GM23338 (cell line): Measurements from ENCODE around the gene HSP90AB1.

Source experiments
- CREB1 ChIP-seq: fragments of 250-450 bp; sonication (Bioruptor Pico); IDR thresholded peaks from 2 replicates; pipeline ENCODE4 v1.5.0; 2020; ENCODE audit warnings: low read depth, mild to moderate bottlenecking, moderate library complexity
- EZH2 ChIP-seq: fragments of 200-600 bp; sonication (generic); IDR thresholded peaks from one replicate; pipeline ENCODE4 v1.8.0; 2017; ENCODE audit warnings: antibody characterized with exemption, mild to moderate bottlenecking, low read depth; ENCODE audit not compliant: unreplicated experiment
- EZH2phosphoT487 ChIP-seq: fragments of 200-600 bp; sonication (generic); IDR thresholded peaks from one replicate; pipeline ENCODE4 v1.8.1; 2018; ENCODE audit warnings: antibody characterized with exemption; ENCODE audit not compliant: unreplicated experiment
- JUNB ChIP-seq: IDR thresholded peaks from one replicate; pipeline ENCODE4 v1.6.1; 2016; ENCODE audit warnings: antibody characterized with exemption; ENCODE audit not compliant: unreplicated experiment
- NANOG ChIP-seq: IDR thresholded peaks from 2 replicates; pipeline ENCODE4 v1.6.1; 2016; ENCODE audit warnings: antibody characterized with exemption, borderline replicate concordance
- POLR2AphosphoS5 ChIP-seq: IDR thresholded peaks from 2 replicates; pipeline ENCODE4 v1.6.1; 2016; ENCODE audit warnings: antibody characterized with exemption, low read depth
- STAT1 ChIP-seq: IDR thresholded peaks from one replicate; pipeline ENCODE4 v1.6.1; 2016; ENCODE audit warnings: antibody characterized with exemption; ENCODE audit not compliant: unreplicated experiment
- ZNF331 ChIP-seq: fragments of 250-450 bp; sonication (Bioruptor Pico); IDR thresholded peaks from 2 replicates; pipeline ENCODE4 v1.5.0; 2020; ENCODE audit warnings: low read depth, mild to moderate bottlenecking, moderate library complexity
- ZNF462 ChIP-seq: fragments of 250-450 bp; sonication (Bioruptor Pico); IDR thresholded peaks from 2 replicates; pipeline ENCODE4 v1.5.0; 2020; ENCODE audit warnings: mild to moderate bottlenecking, moderate library complexity
- TF ChIP-seq, protein P1 (sequence below), 2 experiments: fragments of 200-600 bp in 1 of 2; sonication (generic) in 1 of 2; conservative IDR thresholded peaks; 2 replicates each; pipeline versions ENCODE4 v1.5.1 to v1.6.1; 2016 to 2017; ENCODE audit warnings: antibody characterized with exemption in 2 of 2, low read depth in 2 of 2, mild to moderate bottlenecking in 2 of 2, moderate library complexity in 1 of 2
- TF ChIP-seq, protein P2 (sequence below): IDR thresholded peaks from one replicate; pipeline ENCODE4 v1.6.1; 2018; ENCODE audit warnings: antibody characterized with exemption; ENCODE audit not compliant: unreplicated experiment
- TF ChIP-seq, protein P3 (sequence below): IDR thresholded peaks from 2 replicates; pipeline ENCODE4 v1.6.1; 2016; ENCODE audit warnings: antibody characterized with exemption

GRCh38 chr6:44221961-44222335 lies 25.0 kb upstream of the HSP90AB1 start:
- TF ChIP-seq ZNF331 (CRISPR knock-in tag) (no peak), EZH2phosphoT487 (no peak), STAT1 (no peak), EZH2 (no peak), JUNB (no peak), POLR2AphosphoS5 (no peak), NANOG (no peak), CREB1 (CRISPR knock-in tag) (no peak), ZNF462 (CRISPR knock-in tag) (no peak)
- TF ChIP-seq, protein P1, sequence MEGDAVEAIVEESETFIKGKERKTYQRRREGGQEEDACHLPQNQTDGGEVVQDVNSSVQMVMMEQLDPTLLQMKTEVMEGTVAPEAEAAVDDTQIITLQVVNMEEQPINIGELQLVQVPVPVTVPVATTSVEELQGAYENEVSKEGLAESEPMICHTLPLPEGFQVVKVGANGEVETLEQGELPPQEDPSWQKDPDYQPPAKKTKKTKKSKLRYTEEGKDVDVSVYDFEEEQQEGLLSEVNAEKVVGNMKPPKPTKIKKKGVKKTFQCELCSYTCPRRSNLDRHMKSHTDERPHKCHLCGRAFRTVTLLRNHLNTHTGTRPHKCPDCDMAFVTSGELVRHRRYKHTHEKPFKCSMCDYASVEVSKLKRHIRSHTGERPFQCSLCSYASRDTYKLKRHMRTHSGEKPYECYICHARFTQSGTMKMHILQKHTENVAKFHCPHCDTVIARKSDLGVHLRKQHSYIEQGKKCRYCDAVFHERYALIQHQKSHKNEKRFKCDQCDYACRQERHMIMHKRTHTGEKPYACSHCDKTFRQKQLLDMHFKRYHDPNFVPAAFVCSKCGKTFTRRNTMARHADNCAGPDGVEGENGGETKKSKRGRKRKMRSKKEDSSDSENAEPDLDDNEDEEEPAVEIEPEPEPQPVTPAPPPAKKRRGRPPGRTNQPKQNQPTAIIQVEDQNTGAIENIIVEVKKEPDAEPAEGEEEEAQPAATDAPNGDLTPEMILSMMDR (conservative IDR thresholded peaks at IDR 0.05; ENCODE audit: low read depth in 2 of 2), result no peak
- TF ChIP-seq, protein P2, sequence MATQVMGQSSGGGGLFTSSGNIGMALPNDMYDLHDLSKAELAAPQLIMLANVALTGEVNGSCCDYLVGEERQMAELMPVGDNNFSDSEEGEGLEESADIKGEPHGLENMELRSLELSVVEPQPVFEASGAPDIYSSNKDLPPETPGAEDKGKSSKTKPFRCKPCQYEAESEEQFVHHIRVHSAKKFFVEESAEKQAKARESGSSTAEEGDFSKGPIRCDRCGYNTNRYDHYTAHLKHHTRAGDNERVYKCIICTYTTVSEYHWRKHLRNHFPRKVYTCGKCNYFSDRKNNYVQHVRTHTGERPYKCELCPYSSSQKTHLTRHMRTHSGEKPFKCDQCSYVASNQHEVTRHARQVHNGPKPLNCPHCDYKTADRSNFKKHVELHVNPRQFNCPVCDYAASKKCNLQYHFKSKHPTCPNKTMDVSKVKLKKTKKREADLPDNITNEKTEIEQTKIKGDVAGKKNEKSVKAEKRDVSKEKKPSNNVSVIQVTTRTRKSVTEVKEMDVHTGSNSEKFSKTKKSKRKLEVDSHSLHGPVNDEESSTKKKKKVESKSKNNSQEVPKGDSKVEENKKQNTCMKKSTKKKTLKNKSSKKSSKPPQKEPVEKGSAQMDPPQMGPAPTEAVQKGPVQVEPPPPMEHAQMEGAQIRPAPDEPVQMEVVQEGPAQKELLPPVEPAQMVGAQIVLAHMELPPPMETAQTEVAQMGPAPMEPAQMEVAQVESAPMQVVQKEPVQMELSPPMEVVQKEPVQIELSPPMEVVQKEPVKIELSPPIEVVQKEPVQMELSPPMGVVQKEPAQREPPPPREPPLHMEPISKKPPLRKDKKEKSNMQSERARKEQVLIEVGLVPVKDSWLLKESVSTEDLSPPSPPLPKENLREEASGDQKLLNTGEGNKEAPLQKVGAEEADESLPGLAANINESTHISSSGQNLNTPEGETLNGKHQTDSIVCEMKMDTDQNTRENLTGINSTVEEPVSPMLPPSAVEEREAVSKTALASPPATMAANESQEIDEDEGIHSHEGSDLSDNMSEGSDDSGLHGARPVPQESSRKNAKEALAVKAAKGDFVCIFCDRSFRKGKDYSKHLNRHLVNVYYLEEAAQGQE, result no peak
- TF ChIP-seq, protein P3, sequence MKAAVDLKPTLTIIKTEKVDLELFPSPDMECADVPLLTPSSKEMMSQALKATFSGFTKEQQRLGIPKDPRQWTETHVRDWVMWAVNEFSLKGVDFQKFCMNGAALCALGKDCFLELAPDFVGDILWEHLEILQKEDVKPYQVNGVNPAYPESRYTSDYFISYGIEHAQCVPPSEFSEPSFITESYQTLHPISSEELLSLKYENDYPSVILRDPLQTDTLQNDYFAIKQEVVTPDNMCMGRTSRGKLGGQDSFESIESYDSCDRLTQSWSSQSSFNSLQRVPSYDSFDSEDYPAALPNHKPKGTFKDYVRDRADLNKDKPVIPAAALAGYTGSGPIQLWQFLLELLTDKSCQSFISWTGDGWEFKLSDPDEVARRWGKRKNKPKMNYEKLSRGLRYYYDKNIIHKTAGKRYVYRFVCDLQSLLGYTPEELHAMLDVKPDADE, result no peak
